GM15510 (cell line): ENCODE data around the gene SYNE2.

Experiments
- POLR2A ChIP-seq: IDR thresholded peaks from 3 replicates; pipeline ENCODE4 v1.6.1; 2011; ENCODE audit warnings: borderline replicate concordance; ENCODE audit not compliant: insufficient read length; ENCODE audit errors: extremely low read depth

The SYNE2 gene

GRCh38 chr14:63901434-63902085 is 48.8 kb downstream of the SYNE2 start:
- TF ChIP-seq POLR2A = no peak

DNA sequence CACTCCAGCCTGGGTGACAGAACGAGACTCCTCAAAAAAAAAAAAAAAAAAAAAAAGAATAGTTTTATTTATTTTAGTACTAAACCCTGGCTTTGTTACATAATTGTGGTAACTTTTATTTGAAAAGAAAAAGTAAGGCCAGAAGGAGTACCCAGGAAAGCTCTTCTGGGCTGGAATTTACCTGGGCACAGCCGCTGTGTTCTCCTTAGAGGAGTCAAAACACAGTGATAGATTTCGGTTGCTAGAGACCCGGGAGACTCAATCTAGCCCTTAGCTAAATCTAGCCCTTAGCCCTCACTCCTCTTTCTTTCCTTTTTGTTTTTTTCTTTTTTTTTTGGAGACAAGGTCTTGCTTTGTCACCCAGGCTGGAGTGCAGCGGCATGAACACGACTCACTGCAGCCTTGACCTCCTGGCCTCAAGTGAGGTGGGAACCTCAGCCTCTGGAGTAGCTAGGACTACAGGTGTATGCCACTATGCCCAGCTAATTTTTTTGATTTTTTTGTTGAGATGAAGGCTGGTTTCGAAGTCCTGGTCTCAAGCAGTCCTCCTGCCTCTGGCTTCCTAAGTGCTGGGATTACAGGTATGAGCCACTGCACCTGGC is 49.7 kb downstream of the SYNE2 start:
- TF ChIP-seq POLR2A = no peak

DNA sequence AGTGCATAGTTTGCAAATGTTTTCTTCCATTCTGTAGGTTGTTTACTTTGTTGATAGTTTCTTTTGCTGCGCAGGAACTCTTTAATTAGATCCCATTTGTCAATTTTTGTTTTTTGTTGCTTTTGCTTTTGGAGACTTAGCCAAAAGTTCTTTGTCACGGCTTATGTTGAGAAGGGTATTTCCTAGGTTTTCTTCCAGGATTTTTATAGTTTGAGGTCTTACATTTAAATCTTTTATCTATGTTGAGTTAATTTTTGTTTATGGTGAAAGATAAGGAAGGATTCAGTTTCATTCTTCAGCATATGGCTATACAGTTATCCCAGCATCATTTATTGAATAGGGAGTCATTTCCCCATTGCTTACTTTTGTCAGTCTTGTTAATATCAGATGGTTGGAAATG is 51.9 kb downstream of the SYNE2 start:
- TF ChIP-seq POLR2A = no peak

- no peak for TF ChIP-seq POLR2A
These were observed 52.6 kb downstream of the SYNE2 start for GRCh38 chr14:63905370-63905769.

GRCh38 chr14:63908667-63909264 is 56.0 kb downstream of the SYNE2 start:
- no peak for TF ChIP-seq POLR2A

DNA sequence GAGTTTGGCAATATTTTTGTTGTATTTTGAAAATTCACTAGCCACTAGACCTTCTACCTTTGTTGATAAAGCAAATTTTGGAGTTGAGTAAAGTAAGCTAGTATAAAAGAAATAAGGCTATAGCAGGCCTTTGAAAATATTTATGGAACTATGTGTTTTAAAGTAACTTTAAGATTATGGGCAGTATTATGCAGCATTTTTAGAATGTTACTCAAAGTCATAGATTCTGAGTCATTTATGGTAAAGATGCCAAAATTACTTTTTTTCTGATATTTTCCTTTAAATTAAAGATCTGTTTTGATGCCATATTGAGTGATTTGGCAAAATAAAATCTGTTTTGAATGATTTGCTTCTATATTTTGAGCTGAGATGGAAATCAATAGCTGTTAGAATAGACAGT is 57.2 kb downstream of the SYNE2 start:
- TF ChIP-seq POLR2A = no peak

DNA sequence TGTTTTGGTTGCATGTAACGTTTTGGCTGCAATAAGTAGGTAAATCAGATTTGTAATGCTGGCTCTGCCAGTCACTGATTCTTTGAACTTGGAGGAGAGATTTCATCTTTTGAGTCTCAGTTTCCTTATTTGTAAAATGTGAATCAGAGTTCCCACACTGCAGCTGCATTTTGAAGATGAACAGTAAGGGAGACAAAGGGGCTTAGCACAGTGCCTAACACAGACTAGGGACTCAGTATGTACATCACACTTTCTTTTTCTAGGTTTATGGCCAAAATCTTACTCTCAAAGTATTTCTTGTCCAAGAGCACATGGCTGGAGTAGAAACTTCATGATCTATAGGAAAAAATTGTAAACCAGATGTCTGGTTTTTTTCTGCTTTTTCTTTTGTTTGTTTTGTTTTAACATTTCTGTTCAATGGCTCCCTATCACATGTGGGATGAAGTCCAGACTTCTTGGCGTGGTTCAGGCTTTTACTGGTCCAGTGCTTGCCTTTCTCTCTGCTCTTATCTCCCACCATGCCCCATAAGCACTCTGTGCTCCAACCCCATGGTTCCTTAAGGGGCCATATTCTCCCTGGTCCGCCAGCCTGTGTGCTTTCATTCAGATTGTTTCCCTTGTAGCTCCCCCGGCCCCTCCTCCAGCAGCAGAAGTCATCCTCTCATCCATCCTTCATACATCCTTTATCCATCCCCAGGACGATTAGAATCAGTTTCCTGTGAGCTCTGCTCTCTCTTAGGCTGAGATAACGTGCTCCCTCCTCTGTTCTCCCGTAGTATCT is 58.0 kb downstream of the SYNE2 start:
- no peak for TF ChIP-seq POLR2A

DNA sequence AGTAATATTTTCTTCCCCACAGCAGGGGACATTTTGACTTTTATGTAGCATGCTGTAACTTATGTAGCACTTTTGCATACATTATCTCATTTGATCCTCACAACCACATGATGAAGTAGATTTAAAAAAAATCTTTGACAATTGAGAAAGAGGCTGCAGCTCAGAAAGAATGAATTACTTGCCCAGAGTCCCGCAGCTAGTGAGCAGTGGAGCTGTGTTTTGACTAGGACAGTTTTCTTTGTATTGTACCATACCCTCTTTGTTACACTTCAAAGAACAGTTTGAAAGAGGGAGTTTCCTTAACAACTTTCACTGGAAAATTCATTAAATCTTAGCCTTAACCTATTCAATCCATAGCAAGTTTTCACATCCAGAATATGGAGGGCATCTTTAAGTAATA is 58.6 kb downstream of the SYNE2 start:
- no peak for TF ChIP-seq POLR2A

DNA sequence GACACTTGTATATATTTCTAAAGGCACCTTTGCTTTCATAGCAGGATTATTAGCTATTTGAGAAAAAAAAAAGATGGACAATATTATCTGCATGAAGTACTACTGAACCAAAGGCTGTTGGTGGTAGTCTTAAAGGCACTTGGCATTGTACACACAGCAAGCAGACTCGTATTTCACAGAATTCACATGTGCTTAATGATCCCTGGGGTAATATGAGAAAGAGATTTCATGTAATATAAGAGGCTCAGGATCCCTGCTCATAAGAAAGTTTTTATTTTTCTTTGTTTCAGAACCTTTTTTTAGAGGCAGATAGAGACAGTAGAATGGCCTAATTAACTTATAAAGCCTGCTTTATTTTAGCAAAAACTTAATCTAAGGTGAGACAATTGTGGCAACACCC is 59.5 kb downstream of the SYNE2 start:
- no peak for TF ChIP-seq POLR2A

DNA sequence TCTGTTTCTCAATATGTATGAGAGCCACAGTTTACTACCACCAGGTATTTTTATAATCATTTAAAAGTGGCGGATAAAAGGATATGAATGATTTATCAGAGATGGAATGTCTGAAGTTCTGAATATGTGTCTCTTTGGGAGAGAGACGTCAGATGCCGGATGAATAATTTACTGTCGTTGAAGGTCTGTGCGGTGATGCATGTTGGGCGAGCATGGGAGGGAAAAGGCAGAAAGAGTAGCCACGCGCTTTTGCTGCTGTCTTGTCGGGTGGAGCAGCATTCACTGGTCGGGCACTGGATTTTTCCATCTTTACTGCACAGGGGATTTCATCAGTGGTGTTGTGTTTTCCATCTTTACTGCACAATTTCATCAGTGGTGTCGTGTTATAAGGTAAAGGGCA is 65.6 kb downstream of the SYNE2 start:
- no peak for TF ChIP-seq POLR2A

- TF ChIP-seq POLR2A = no peak
These were observed 70.1 kb downstream of the SYNE2 start for GRCh38 chr14:63922696-63923421.

DNA sequence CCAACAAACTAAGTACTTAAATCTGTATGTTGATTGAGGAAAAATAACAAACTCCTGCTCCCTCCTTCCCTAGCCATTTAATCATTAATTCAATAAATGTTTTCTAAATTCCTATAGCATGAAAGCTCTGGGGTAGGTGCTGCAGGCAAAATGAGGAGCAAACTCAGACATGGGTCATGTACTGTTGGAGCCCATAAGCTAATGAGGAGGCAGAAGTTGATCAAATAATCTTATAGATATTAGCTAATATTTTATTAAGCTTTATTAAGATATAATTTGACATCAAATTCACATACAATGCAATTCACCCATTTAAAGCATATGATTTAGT is 70.6 kb downstream of the SYNE2 start:
- TF ChIP-seq POLR2A = no peak

GRCh38 chr14:63924375-63924774 is 71.6 kb downstream of the SYNE2 start:
- TF ChIP-seq POLR2A = no peak

- no peak for TF ChIP-seq POLR2A
These were observed 73.8 kb downstream of the SYNE2 start for GRCh38 chr14:63926641-63927040.

GRCh38 chr14:63928744-63929174 is 76.0 kb downstream of the SYNE2 start:
- no peak for TF ChIP-seq POLR2A
